Kidney capillary endothelial cell (primary cell): ENCODE data around the gene NFE2L2.
"Not testable (repeated sequence)": the region's sequence is repeated elsewhere in the genome, so short reads cannot be mapped to it uniquely, and the experiment has no call there.

Experiments
- DNase-seq: peaks from one replicate; pipeline ENCODE4 v3.0.0-alpha.2; 2018; ENCODE audit warnings: low spot score

NFE2L2 gene

DNA sequence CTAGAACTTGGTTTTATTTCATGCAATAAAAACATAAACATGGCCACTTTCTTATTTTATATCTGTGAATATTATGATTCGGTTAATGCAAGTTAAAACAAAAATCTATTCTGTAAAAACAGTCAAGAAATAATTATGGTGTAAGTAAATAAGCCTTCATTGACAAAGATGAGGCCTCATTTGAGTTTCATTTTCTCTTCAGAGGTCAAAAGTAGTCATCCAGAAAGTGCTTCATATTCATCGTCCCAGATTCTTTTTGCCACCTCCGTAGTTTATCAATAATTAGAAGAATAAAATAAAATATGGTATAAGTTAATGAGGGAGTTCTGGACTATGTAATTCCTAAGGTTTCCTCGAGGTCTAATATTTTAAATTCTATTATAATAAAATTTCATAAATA is 71.3 kb downstream of the NFE2L2 start:
- no peak for DNase-seq

- DNase-seq = no peak
Measured at GRCh38 chr2:177192788-177193187, 71.7 kb downstream of the NFE2L2 start.

DNA sequence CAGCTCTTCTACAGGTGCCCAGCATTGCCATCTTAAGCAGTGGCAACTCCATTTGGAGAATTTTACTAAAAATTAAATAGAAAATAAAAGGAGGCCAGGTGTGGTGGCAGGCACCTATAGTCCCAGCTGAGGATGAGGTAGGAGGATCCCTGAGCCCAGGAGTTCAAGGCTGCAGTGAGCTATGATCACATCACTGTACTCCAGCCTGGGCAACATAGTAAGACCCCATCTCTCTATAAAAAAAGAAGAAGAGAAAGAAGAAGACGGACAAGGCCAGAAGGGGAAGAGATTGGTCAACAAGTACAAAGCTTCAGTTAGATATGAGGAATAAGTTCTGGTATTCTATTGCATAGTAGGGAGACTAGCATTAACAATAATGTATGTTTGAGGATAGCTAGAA is 73.6 kb downstream of the NFE2L2 start:
- DNase-seq = no peak

GRCh38 chr2:177188482-177189469 is 75.8 kb downstream of the NFE2L2 start:
- no peak for DNase-seq

DNA sequence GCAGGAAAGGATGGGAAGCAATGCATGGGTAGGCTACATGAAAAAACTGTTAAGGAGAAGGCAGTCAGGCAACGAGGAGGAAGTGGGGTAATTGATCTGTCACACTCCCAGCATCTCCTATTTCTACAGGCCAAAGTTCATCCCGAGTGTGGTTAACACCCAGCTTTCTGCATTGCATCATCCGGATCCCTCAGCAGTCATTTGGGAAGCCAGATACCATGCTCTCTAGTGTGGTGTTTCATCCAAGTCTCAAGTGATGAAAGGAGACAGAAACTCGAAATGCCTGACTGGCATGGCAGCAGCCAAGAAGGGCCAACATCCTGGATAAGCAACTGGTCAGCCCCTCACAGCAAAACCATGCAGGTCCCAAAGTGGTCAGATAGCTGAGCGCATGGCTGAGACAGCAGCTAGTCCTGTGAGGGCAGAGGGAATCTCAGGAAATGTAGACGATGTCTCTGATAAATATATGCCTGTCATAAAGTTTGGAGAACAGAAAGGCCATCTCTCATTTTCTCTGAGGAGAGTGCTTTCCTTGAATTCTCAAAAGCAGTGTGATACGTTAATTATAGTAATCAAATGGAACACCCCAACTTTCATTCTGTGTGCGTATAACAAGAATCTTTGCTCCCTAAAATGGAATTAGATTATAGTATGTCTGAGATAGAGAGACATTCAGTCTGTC is 76.8 kb downstream of the NFE2L2 start:
- no peak for DNase-seq

DNA sequence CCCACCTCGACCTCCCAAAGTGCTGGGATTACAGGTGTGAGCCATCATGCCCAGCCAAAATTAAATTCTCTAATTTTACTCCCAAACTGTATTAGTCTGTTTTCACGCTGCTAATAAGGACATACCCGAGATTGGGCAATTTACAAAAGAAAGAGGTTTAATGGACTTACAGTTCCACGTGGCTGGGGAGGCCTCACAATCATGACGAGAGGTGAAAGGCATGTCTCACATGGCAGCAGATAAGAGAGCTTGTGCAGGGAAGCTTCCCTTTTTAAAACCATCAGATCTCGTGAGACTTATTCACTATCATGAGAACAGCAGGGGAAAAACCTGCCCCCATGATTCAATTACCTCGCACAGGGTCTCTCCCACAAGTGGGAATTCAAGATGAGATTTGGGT is 78.5 kb downstream of the NFE2L2 start:
- DNase-seq = not testable (repeated sequence)

DNA sequence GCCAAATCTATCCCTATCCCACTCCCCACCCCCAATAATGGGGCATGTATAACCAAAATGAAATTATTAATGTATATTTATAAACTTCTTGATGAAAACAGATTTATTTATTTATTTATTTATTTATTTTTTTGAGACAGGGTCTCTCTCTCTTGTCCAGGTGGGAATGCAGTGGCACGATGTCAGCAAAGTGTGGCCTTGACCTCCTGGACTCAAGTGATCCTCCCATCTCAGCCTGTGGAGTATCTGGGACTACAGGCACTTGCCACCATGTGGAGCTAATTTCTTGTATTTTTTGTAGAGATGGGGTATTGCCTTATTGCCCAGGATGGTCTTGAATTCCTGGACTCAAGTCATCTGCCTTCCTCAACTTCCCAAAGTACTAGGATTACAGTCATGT is 79.9 kb downstream of the NFE2L2 start:
- DNase-seq = no peak

DNA sequence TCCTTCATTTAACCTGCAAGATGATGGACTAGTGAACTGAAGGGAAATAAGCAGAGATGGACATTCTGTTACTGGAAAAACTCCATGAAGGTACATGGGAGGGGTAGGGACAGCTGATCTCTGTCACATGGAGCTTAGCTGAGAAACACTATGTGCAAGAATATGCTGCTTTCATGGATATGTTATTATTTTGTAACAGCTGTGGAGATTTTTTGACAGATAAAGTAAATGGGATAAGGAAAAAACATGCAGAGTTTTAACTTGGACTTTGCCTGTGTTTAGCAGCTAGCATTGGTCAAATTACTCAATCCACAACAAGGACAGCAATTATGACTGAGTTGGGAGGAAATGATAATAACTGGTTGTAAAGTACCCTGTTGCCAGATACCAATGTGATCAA is 80.7 kb downstream of the NFE2L2 start:
- DNase-seq = no peak
